SK-N-MC (cell line): ENCODE data around the gene BCL7B.
"Not testable (repeated sequence)": the region's sequence is repeated elsewhere in the genome, so short reads cannot be mapped to it uniquely, and the experiment has no call there.

Experiments
- DNase-seq: peaks from one replicate; pipeline ENCODE4 v3.0.0-alpha.2; 2011; ENCODE audit warnings: low read depth, low spot score
- H3K27ac ChIP-seq: fragments of 200-600 bp; sonication (generic); 2 replicates; pipeline ENCODE4 v1.5.1; 2016; ENCODE audit warnings: mixed run types
- H3K36me3 ChIP-seq: fragments of 200-600 bp; sonication (generic); 2 replicates; pipeline ENCODE4 v1.6.1; 2017; ENCODE audit warnings: antibody characterized with exemption, low read length, mixed read lengths; ENCODE audit not compliant: insufficient read depth
- H3K4me3 ChIP-seq: fragments of 200-600 bp; sonication (generic); 2 replicates; pipeline ENCODE4 v1.5.1; 2016
- H3K9ac ChIP-seq: fragments of 200-600 bp; sonication (generic); 2 replicates; pipeline ENCODE4 v1.8.0; 2017; ENCODE audit warnings: mixed run types, mixed read lengths; ENCODE audit not compliant: insufficient read length
- H3K9me3 ChIP-seq: fragments of 200-600 bp; sonication (generic); 2 replicates; pipeline ENCODE4 v1.6.1; 2017; ENCODE audit warnings: low read depth, mild to moderate bottlenecking, antibody characterized with exemption, low read length, moderate library complexity, mixed read lengths
- EZH2 ChIP-seq: fragments of 200-600 bp; sonication (generic); IDR thresholded peaks from one replicate; pipeline ENCODE4 v1.6.1; 2017; ENCODE audit warnings: antibody characterized with exemption
- FOXP2 ChIP-seq: optimal IDR thresholded peaks from 2 replicates; pipeline ENCODE3; 2011; ENCODE audit warnings: mild to moderate bottlenecking, moderate library complexity; ENCODE audit not compliant: insufficient read depth; ENCODE audit errors: extremely low read length, control extremely low read depth
- POLR2AphosphoS5 ChIP-seq: IDR thresholded peaks from 2 replicates; pipeline ENCODE4 v1.6.1; 2012; ENCODE audit warnings: mild to moderate bottlenecking, low read depth, low read length, borderline replicate concordance

Gene BCL7B

GRCh38 chr7:73544678-73545077 is 12.8 kb downstream of the BCL7B start:
- no peak overlapping the region for H3K4me3 ChIP-seq
- H3K9ac ChIP-seq = no peak overlapping the region
- peaks cover 57% of the 10 kb centered on the region for H3K36me3 ChIP-seq
- no peak for TF ChIP-seq FOXP2
- TF ChIP-seq POLR2AphosphoS5 = no peak
- no peak for TF ChIP-seq EZH2
- no peak for DNase-seq
- no peaks in the 10 kb centered on the region for H3K9me3 ChIP-seq
- no peak overlapping the region for H3K27ac ChIP-seq

GRCh38 chr7:73541722-73542121 is 15.8 kb downstream of the BCL7B start:
- Histone ChIP-seq H3K4me3 (no peak overlapping the region), H3K9me3 (no peaks in the 10 kb centered on the region)

GRCh38 chr7:73539709-73540108 is 17.8 kb downstream of the BCL7B start:
- Histone ChIP-seq H3K4me3 (no peak overlapping the region), H3K27ac (no peak overlapping the region), H3K9me3 (no peaks in the 10 kb centered on the region), H3K36me3 (peaks cover 61% of the 10 kb centered on the region), H3K9ac (no peak overlapping the region)
- no peak for TF ChIP-seq EZH2
- no peak for DNase-seq

More at GRCh38 chr7:73541722-73542121, 15.8 kb downstream of the BCL7B start:
- TF ChIP-seq EZH2 (no peak), FOXP2 (no peak), POLR2AphosphoS5 (no peak)
- H3K9ac ChIP-seq = no peak overlapping the region
- DNase-seq = no peak
- peaks cover 59% of the 10 kb centered on the region for H3K36me3 ChIP-seq
- H3K27ac ChIP-seq = no peak overlapping the region

- not testable (repeated sequence) for H3K4me3 ChIP-seq, DNase-seq, H3K27ac ChIP-seq, H3K9ac ChIP-seq, H3K9me3 ChIP-seq
- H3K36me3 ChIP-seq = peaks cover 57% of the 10 kb centered on the region
These were observed 19.0 kb downstream of the BCL7B start for GRCh38 chr7:73538510-73538909.

- no peak overlapping the region for H3K27ac ChIP-seq
- no peak overlapping the region for H3K4me3 ChIP-seq
- TF ChIP-seq POLR2AphosphoS5 = no peak
- TF ChIP-seq FOXP2 = no peak
- no peak for TF ChIP-seq EZH2
- H3K9ac ChIP-seq = no peak overlapping the region
- DNase-seq = no peak
- H3K36me3 ChIP-seq = peaks cover 44% of the 10 kb centered on the region
- no peaks in the 10 kb centered on the region for H3K9me3 ChIP-seq
These were observed 20.4 kb downstream of the BCL7B start for GRCh38 chr7:73537051-73537450.

- no peak for DNase-seq
- Histone ChIP-seq H3K9ac (no peak overlapping the region), H3K9me3 (no peaks in the 10 kb centered on the region), H3K4me3 (no peak overlapping the region), H3K27ac (no peak overlapping the region), H3K36me3 (peaks cover 39% of the 10 kb centered on the region)
- TF ChIP-seq POLR2AphosphoS5 = no peak
- no peak for TF ChIP-seq EZH2
- no peak for TF ChIP-seq FOXP2
These were observed 21.0 kb downstream of the BCL7B start for GRCh38 chr7:73536479-73536878.

GRCh38 chr7:73535918-73536317 is 21.6 kb downstream of the BCL7B start:
- not testable (repeated sequence) for H3K4me3 ChIP-seq, H3K9ac ChIP-seq, H3K9me3 ChIP-seq, DNase-seq, H3K27ac ChIP-seq
- peaks cover 39% of the 10 kb centered on the region for H3K36me3 ChIP-seq

GRCh38 chr7:73533742-73534141 is 23.7 kb downstream of the BCL7B start:
- peaks cover 25% of the 10 kb centered on the region for H3K36me3 ChIP-seq
- no peak for DNase-seq
- H3K9ac ChIP-seq = no peak overlapping the region
- no peaks in the 10 kb centered on the region for H3K9me3 ChIP-seq
- TF ChIP-seq FOXP2 = no peak
- TF ChIP-seq POLR2AphosphoS5 = no peak
- no peak for TF ChIP-seq EZH2
- H3K27ac ChIP-seq = no peak overlapping the region
- no peak overlapping the region for H3K4me3 ChIP-seq

GRCh38 chr7:73532224-73532623 is 25.3 kb downstream of the BCL7B start:
- Histone ChIP-seq H3K27ac (no peak overlapping the region), H3K9me3 (no peaks in the 10 kb centered on the region), H3K4me3 (no peak overlapping the region), H3K36me3 (peaks cover 12% of the 10 kb centered on the region), H3K9ac (no peak overlapping the region)
- no peak for TF ChIP-seq EZH2
- no peak for TF ChIP-seq POLR2AphosphoS5
- TF ChIP-seq FOXP2 = no peak
- no peak for DNase-seq

- Histone ChIP-seq H3K9ac (no peak overlapping the region), H3K4me3 (no peak overlapping the region), H3K9me3 (no peaks in the 10 kb centered on the region), H3K36me3 (no peaks in the 10 kb centered on the region), H3K27ac (no peak overlapping the region)
- no peak for TF ChIP-seq POLR2AphosphoS5
- TF ChIP-seq EZH2 = no peak
- TF ChIP-seq FOXP2 = no peak
- DNase-seq = no peak
These were observed 26.7 kb downstream of the BCL7B start for GRCh38 chr7:73530800-73531199.
